Astrocyte of the cerebellum (primary cell): ENCODE data around the gene OGFR.

Experiments
- DNase-seq: peaks from one replicate; pipeline ENCODE4 v3.0.0-alpha.2; 2011; ENCODE audit warnings: low read depth
- H3K4me3 ChIP-seq: 2 replicates; pipeline ENCODE4 v1.5.1; 2011; ENCODE audit warnings: mild to moderate bottlenecking, low read depth, low read length, moderate library complexity
- in situ Hi-C: cut with HindIII; loops from 2 replicates; pipeline ENCODE4 v1.10.0; 2017; ENCODE audit warnings: low sequenced_read_pairs
- TF ChIP-seq, protein P1 (sequence below): IDR thresholded peaks from 2 replicates; pipeline ENCODE4 v1.5.1; 2012; ENCODE audit warnings: low read length, low read depth, moderate library complexity, mild to moderate bottlenecking; ENCODE audit errors: missing control alignments

The OGFR gene

DNA sequence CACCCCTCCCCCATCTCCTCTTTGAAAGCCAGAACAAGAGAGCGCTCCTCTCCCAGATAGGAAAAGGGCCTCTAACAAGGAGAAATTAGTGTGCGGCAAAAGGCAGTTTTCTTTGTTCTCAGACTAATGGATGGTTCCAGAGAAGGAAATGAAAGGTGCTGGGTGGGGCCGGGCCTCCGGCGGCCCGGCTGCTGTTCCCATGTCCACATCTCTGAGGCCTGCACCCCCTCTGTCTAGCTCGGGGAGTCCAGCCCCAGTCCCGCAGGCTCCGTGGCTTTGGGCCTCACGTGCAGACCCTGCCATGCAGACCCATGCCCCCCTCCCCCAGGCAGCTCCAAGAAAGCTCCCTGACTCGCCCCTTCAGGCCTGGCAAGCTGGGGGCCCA lies 44.2 kb upstream of the OGFR start:
- TF ChIP-seq, protein P1, sequence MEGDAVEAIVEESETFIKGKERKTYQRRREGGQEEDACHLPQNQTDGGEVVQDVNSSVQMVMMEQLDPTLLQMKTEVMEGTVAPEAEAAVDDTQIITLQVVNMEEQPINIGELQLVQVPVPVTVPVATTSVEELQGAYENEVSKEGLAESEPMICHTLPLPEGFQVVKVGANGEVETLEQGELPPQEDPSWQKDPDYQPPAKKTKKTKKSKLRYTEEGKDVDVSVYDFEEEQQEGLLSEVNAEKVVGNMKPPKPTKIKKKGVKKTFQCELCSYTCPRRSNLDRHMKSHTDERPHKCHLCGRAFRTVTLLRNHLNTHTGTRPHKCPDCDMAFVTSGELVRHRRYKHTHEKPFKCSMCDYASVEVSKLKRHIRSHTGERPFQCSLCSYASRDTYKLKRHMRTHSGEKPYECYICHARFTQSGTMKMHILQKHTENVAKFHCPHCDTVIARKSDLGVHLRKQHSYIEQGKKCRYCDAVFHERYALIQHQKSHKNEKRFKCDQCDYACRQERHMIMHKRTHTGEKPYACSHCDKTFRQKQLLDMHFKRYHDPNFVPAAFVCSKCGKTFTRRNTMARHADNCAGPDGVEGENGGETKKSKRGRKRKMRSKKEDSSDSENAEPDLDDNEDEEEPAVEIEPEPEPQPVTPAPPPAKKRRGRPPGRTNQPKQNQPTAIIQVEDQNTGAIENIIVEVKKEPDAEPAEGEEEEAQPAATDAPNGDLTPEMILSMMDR = no peak
- H3K4me3 ChIP-seq = no peak overlapping the region
- no peak for DNase-seq
- in situ Hi-C loops = no loop called here

DNA sequence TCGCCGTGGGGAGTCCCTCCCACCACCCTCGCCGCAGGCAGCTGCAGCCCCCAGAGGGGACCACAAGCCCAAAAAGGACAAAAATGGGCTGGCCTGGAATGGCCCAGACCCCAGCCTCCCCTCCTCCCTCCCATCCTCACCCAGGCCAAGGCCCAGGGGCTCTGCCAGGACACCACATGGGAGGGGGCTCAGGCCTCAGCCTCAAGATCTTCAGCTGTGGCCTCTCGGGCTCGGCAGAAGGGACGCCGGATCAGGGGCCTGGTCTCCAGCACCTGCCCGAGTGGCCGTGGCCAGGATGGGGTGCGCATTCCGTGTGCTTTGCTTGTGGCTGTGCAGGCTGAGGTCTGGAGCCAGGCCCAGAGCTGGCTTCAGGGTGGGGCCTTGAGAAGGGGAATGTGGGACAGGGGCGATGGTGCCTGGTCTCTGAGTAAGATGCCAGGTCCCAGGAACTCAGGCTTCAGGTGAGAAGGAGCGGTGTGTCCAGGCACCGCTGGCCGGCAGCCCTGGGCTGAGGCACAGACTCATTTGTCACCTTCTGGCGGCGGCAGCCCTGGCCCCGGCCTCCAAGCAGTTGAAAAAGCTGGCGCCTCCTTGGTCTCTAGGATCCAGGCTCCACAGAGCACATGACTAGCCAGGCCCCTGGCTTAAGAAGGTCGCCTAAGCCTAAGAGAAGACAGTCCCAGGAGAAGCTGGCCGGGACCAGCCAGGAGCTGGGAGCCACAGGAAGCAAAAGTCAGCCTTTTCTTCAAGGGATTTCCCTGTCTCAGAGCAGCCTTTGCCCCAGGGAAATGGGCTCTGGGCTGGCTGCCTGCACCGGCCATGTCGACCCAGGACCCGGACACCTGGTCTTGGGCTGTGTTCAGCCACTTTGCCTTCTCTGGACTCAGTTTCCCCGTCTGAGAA lies 43.5 kb upstream of the OGFR start:
- in situ Hi-C loops = no loop called here

DNA sequence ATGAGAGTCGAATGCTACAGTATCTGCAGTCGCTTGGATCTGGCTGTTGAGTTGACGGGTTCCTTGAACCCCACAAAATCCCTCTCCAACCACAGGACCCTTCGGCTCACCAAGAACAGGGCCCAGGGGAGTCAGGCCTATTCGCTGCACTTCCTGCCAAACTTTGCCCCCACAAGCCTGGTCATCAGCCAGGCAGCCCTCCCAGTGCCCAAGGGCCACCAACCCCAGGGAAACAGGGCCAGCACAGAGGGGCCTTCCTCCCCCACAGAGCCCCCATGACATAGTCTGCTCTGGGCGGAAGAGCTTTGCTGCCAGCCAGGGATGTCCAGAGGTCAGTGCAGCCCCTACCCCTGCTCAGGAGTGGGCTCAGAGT lies 42.9 kb upstream of the OGFR start:
- TF ChIP-seq, protein P1 = no peak
- in situ Hi-C loops = no loop called here
- DNase-seq = no peak
- no peak overlapping the region for H3K4me3 ChIP-seq

More for the DNA sequence above, 43.5 kb upstream of the OGFR start:
- TF ChIP-seq, protein P1 = no peak
- DNase-seq = no peak
- H3K4me3 ChIP-seq = no peak overlapping the region

DNA sequence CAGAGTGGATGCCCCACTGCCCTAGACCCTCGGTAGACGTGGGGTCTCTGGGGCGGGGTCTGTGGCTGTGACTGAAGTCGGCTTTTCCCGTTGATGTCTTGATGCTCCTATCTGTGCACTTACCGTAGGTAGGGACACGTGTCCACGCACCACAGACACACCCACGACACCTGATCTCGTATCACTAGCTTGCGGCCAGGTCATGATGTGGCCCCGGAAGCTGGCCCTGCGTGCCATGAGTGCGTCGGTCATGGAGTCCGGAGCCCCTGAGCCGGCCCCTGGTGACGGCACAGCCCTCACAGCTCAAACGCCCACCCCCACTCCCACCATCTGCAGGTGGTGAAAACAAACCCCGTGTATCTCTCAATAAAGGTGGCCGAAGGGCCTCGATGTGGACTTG lies 42.3 kb upstream of the OGFR start:
- no peak for DNase-seq
- no peak overlapping the region for H3K4me3 ChIP-seq
- TF ChIP-seq, protein P1 = no peak
- in situ Hi-C loops = no loop called here

DNA sequence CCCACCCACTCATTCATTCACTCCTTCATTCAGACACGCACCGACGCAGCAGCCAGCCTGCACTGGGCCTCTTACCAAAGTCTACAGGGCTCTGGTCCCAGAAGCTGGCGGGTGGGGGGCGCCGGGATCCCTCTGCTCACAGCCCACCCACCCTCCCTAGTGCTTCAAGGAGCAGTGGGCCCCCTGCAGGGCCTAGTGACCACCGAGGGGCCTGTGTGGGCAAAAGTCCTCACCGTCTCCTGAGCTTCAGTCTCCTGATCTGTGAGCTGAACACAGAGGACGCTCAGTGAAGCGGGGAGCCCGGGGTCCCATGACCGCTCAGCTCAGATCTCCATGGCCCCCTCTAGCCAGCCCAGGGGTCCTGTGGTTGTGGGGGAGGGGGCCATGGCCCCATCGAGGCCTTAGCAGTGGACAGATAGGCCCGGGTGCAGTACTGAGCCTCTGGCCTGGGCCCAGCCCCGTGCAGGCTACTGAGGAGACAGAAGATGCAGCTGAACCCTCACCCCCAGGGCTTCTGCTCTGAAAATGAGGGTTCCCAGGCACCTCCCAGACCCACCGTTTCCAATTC lies 41.8 kb upstream of the OGFR start:
- in situ Hi-C loops = no loop called here
- DNase-seq = no peak
- TF ChIP-seq, protein P1 = no peak
- H3K4me3 ChIP-seq = no peak overlapping the region

DNA sequence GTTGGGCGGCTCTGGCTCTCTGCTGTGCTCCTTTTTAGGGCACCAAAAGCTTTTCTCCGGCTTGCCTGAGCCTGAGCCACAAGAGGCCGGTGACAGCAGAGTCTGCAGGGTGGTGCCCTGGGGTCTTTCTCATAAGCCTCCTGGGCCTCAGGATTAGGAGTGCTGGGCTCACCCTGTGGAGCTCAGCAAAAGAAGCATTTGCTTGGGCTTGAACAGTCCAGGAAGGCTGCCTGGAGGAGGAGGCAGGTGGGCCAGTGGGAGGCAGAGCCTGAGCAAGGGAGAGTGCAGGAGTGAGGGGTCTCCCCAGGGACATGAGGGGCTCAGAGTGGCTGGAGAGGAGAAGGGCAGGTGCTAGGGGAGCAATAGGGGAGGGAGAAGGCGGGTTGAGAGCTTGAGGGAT lies 41.2 kb upstream of the OGFR start:
- DNase-seq = no peak
- in situ Hi-C loops = no loop called here
- H3K4me3 ChIP-seq = no peak overlapping the region
- TF ChIP-seq, protein P1 = no peak
